Trophoblast cell (in vitro differentiated cells and primary cell): ENCODE measurements around the gene TRMT112.
A peak's percentile ranks its signal among the peaks of the same experiment; 100 is the strongest.

Experiments
- DNase-seq, 2 donors: peaks; one replicate each; pipeline ENCODE4 v3.0.0-alpha.2; 2016
- H2AFZ ChIP-seq: 2 replicates; pipeline ENCODE4 v1.6.1; 2013; ENCODE audit warnings: low read length, moderate library complexity, mild to moderate bottlenecking; ENCODE audit not compliant: insufficient read depth, poor library complexity
- H2AK5ac ChIP-seq: 2 replicates; pipeline ENCODE4 v1.6.1; 2013; ENCODE audit warnings: mild to moderate bottlenecking, low read length
- H2BK120ac ChIP-seq: 2 replicates; pipeline ENCODE4 v1.6.1; 2013; ENCODE audit warnings: low read length, mild to moderate bottlenecking, moderate library complexity; ENCODE audit not compliant: insufficient read depth, poor library complexity
- H2BK12ac ChIP-seq: 2 replicates; pipeline ENCODE4 v1.6.1; 2013; ENCODE audit warnings: mild to moderate bottlenecking, low read length, moderate library complexity
- H2BK5ac ChIP-seq: 2 replicates; pipeline ENCODE4 v1.6.1; 2013; ENCODE audit warnings: low read length, low read depth, moderate library complexity, mild to moderate bottlenecking; ENCODE audit not compliant: poor library complexity
- H3K14ac ChIP-seq: 2 replicates; pipeline ENCODE4 v1.6.1; 2013; ENCODE audit warnings: mild to moderate bottlenecking, low read length
- H3K18ac ChIP-seq: 2 replicates; pipeline ENCODE4 v1.6.1; 2013; ENCODE audit warnings: mild to moderate bottlenecking, low read length
- H3K23ac ChIP-seq: 2 replicates; pipeline ENCODE4 v1.6.1; 2013; ENCODE audit warnings: low read length
- H3K27ac ChIP-seq: 2 replicates; pipeline ENCODE4 v1.5.1; 2013; ENCODE audit warnings: low read depth, mild to moderate bottlenecking, inconsistent platforms, low read length, moderate library complexity
- H3K27me3 ChIP-seq: 2 replicates; pipeline ENCODE4 v1.6.1; 2013; ENCODE audit warnings: inconsistent platforms, mild to moderate bottlenecking, low read length, moderate library complexity; ENCODE audit not compliant: insufficient read depth
- H3K36me3 ChIP-seq, 2 experiments: 1 replicate in 1 of 2; 2 replicates in 1 of 2; pipeline ENCODE4 v1.6.1; 2013; ENCODE audit warnings: low read length in 2 of 2, mild to moderate bottlenecking in 2 of 2, moderate library complexity in 1 of 2; ENCODE audit not compliant: insufficient read depth in 2 of 2, control insufficient read depth in 1 of 2
- H3K4ac ChIP-seq: 2 replicates; pipeline ENCODE4 v1.6.1; 2013; ENCODE audit warnings: low read depth, mild to moderate bottlenecking, low read length, moderate library complexity
- H3K4me1 ChIP-seq, 2 experiments: 1 replicate in 1 of 2; 2 replicates in 1 of 2; pipeline ENCODE4 v1.6.1; 2013; ENCODE audit warnings: low read length in 2 of 2, mild to moderate bottlenecking in 2 of 2, moderate library complexity in 1 of 2; ENCODE audit not compliant: insufficient read depth in 2 of 2, control insufficient read depth in 1 of 2
- H3K4me2 ChIP-seq: 2 replicates; pipeline ENCODE4 v1.6.1; 2013; ENCODE audit warnings: inconsistent platforms, mild to moderate bottlenecking, low read length, moderate library complexity
- H3K4me3 ChIP-seq: 2 replicates; pipeline ENCODE4 v1.5.1; 2013; ENCODE audit warnings: mild to moderate bottlenecking, low read depth, low read length, inconsistent platforms
- H3K79me1 ChIP-seq: one replicate; pipeline ENCODE4 v1.6.1; 2013; ENCODE audit warnings: low read length
- H3K79me2 ChIP-seq: 2 replicates; pipeline ENCODE4 v1.6.1; 2013; ENCODE audit warnings: low read length, mild to moderate bottlenecking; ENCODE audit not compliant: control insufficient read depth, insufficient read depth, poor library complexity
- H3K9ac ChIP-seq: 2 replicates; pipeline ENCODE4 v1.6.1; 2013; ENCODE audit warnings: mild to moderate bottlenecking, low read length
- H3K9me3 ChIP-seq: 2 replicates; pipeline ENCODE4 v1.6.1; 2013; ENCODE audit warnings: low read depth, mild to moderate bottlenecking, control low read depth, inconsistent platforms, low read length; ENCODE audit not compliant: insufficient read depth
- H4K12ac ChIP-seq: 2 replicates; pipeline ENCODE4 v1.6.1; 2013; ENCODE audit warnings: low read depth, mild to moderate bottlenecking, low read length, moderate library complexity
- H4K8ac ChIP-seq: 2 replicates; pipeline ENCODE4 v1.6.1; 2013; ENCODE audit warnings: low read depth, mild to moderate bottlenecking, low read length, moderate library complexity
- H4K91ac ChIP-seq: one replicate; pipeline ENCODE4 v1.6.1; 2013; ENCODE audit warnings: low read depth, mild to moderate bottlenecking, low read length, moderate library complexity
- WGBS: extraction: QIAGEN DNeasy Blood & Tissue Kit; methylation state at CpG from one replicate; pipeline ENCODE4 v1.1.7; 2013; ENCODE audit warnings: missing lambda C conversion rate; ENCODE audit not compliant: insufficient read length, insufficient coverage; ENCODE audit errors: extremely low coverage; 5-methylcytosine and 5-hydroxymethylcytosine counted together

Gene TRMT112

GRCh38 chr11:64268893-64269539 lies 48.3 kb downstream of the TRMT112 start:
- H2AFZ ChIP-seq = peak overlapping the region; percentile 64
- DNase-seq = peak; percentile 64 to 77
- no CpG with 5 or more reads among the region's 34 CpGs for WGBS

DNA sequence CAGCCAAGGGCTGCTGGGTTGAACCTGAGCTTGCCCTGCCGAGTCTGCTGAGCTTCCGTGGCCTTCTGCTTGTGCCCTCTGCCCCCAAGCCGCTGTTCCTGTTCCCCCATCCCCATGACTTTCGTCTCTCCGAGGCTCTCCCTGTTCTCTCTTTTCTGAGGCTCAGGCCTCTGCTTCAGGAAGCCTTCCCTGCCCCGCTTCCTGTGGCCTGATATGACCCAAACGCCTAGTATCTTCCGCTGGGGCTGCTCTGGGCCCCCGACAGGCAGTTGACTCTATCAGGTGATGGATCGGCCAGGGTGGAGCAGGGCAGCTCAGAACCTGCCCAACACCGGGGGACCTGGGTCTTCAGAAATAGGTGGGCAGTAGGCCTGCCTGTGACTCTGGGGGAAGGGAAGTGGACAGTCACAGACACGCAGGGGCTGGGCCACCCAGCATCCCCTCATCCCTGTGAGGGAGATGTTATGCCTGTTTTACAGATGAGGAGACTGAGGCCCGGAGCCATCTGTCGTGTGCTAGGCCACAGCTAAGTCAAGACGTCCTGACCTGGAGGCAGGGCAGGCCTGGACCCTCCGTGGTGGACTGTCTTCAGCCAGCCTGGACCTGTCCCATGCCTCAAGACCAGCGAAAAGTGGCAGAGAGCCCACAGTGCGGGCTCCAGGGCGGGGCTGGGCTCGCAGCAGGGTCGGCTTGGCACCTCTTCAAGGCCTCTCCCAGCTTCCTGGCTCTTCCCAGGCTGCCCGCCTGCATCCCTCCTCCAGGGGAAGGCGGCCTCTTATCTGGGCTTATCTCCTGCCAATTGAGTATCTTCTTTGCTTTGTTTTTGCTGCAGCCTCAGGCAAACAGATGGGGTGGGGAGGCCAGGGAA lies 49.1 kb downstream of the TRMT112 start:
- Histone ChIP-seq H3K27ac (peak overlapping the region; percentile 97), H3K4ac (no peak overlapping the region), H3K36me3 (peaks cover 42 to 46% of the 10 kb centered on the region in 2 experiments), H3K27me3 (no peaks in the 10 kb centered on the region), H3K23ac (no peak overlapping the region), H2AK5ac (peak overlapping the region; percentile 57), H3K14ac (peak overlapping the region; percentile 96), H4K8ac (peak overlapping the region; percentile 10), H4K12ac (peak overlapping the region; percentile 46), H3K79me1 (peaks cover 35% of the 10 kb centered on the region), H3K4me3 (peak overlapping the region; percentile 21), H3K9ac (no peak overlapping the region), H2BK120ac (peak overlapping the region; percentile 8), H3K9me3 (no peaks in the 10 kb centered on the region), H3K4me1 (peaks cover 27 to 32% of the 10 kb centered on the region in 2 experiments), H2BK5ac (peak overlapping the region; percentile 8), H4K91ac (peak overlapping the region; percentile 96), H3K18ac (peak overlapping the region; percentile 15), H3K79me2 (peaks cover 13% of the 10 kb centered on the region), H3K4me2 (peak overlapping the region; percentile 92), H2BK12ac (peak overlapping the region; percentile 39), H2AFZ (peak overlapping the region; percentile 6)
- DNase-seq = peak in 1 of 2 donors; percentile 83
- no CpG with 5 or more reads among the region's 23 CpGs for WGBS

More at GRCh38 chr11:64268893-64269539, 48.3 kb downstream of the TRMT112 start:
- Histone ChIP-seq H3K36me3 (peaks cover 34 to 39% of the 10 kb centered on the region in 2 experiments), H4K91ac (peak overlapping the region; percentile 96), H2BK5ac (peak overlapping the region; percentile 90), H3K14ac (peak overlapping the region; percentile 96), H3K79me2 (peaks cover 13% of the 10 kb centered on the region), H3K9me3 (no peaks in the 10 kb centered on the region), H4K12ac (peak overlapping the region; percentile 89), H3K18ac (peak overlapping the region; percentile 85), H3K4me1 (peaks cover 20 to 24% of the 10 kb centered on the region in 2 experiments), H2AK5ac (peak overlapping the region; percentile 55), H2BK120ac (peak overlapping the region; percentile 91), H3K4me3 (peak overlapping the region; percentile 70), H3K79me1 (peaks cover 29% of the 10 kb centered on the region), H3K27ac (peak overlapping the region; percentile 97), H3K27me3 (no peaks in the 10 kb centered on the region), H3K23ac (no peak overlapping the region), H2BK12ac (peak overlapping the region; percentile 0), H3K4ac (peak overlapping the region; percentile 67), H3K4me2 (peak overlapping the region; percentile 92), H3K9ac (peak overlapping the region; percentile 90), H4K8ac (peak overlapping the region; percentile 92)

GRCh38 chr11:64267207-64267945 lies 50.0 kb downstream of the TRMT112 start:
- Histone ChIP-seq H4K8ac (no peak overlapping the region), H3K9ac (no peak overlapping the region), H3K9me3 (peaks cover 2% of the 10 kb centered on the region), H3K27ac (no peak overlapping the region), H3K14ac (no peak overlapping the region), H3K36me3 (peaks cover 46 to 50% of the 10 kb centered on the region in 2 experiments), H2AK5ac (no peak overlapping the region), H2AFZ (no peak overlapping the region), H3K18ac (no peak overlapping the region), H2BK12ac (no peak overlapping the region), H4K91ac (no peak overlapping the region), H4K12ac (no peak overlapping the region), H2BK120ac (no peak overlapping the region), H3K4ac (no peak overlapping the region), H3K79me2 (peaks cover 13% of the 10 kb centered on the region), H3K27me3 (no peaks in the 10 kb centered on the region), H3K23ac (no peak overlapping the region), H3K4me3 (no peak overlapping the region), H3K4me2 (no peak overlapping the region), H3K4me1 (peaks cover 35 to 41% of the 10 kb centered on the region in 2 experiments), H2BK5ac (no peak overlapping the region), H3K79me1 (peaks cover 40% of the 10 kb centered on the region)
- WGBS = no CpG with 5 or more reads among the region's 27 CpGs
- peak in 1 of 2 donors; percentile 23 for DNase-seq
